Measurements from ENCODE around the gene SLC15A3.

The SLC15A3 gene

DNA sequence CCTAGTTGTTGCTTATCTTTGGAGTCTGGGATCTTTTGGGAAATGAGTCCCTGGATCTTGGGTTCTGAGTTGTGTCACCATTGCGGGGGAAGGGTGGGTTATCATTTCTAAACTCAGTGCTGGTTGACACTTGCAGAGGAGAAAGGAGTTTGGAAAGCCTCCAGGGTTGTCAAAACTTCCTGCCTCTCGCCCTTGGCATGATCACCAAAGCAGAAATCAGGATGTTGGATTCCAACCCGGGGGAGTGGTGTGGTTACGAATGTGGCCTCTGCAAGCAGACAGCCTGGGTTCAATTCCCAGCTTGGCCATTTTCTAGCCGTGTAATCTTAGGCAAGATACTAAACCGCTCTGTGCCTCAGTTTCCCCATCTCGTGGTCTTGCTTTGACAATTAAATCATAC, 43.8 kb upstream of the SLC15A3 start:
- no peak for TF ChIP-seq EZH2phosphoT487 (conservative IDR thresholded peaks at IDR 0.05; ENCODE audit: low read length)
- TF ChIP-seq, protein P1, sequence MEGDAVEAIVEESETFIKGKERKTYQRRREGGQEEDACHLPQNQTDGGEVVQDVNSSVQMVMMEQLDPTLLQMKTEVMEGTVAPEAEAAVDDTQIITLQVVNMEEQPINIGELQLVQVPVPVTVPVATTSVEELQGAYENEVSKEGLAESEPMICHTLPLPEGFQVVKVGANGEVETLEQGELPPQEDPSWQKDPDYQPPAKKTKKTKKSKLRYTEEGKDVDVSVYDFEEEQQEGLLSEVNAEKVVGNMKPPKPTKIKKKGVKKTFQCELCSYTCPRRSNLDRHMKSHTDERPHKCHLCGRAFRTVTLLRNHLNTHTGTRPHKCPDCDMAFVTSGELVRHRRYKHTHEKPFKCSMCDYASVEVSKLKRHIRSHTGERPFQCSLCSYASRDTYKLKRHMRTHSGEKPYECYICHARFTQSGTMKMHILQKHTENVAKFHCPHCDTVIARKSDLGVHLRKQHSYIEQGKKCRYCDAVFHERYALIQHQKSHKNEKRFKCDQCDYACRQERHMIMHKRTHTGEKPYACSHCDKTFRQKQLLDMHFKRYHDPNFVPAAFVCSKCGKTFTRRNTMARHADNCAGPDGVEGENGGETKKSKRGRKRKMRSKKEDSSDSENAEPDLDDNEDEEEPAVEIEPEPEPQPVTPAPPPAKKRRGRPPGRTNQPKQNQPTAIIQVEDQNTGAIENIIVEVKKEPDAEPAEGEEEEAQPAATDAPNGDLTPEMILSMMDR (IDR thresholded peaks at IDR 0.05; ENCODE audit: insufficient read depth, low read length, poor library complexity, severe bottlenecking): no peak
- Histone ChIP-seq H3K4me2 (ENCODE audit: low read depth, low read length, poor library complexity, severe bottlenecking) (no peak overlapping the region), H4K20me1 (ENCODE audit: low read depth, low read length) (no peaks in the 10 kb centered on the region), H3K9me2 (replicated peaks; ENCODE audit: insufficient read depth, low read length) (no peaks in the 10 kb centered on the region), H3F3A (ENCODE audit: insufficient read depth) (no peaks in the 10 kb centered on the region), H3K9ac (ENCODE audit: low read length) (no peak overlapping the region), H3K27me3 (ENCODE audit: low read length) (no peaks in the 10 kb centered on the region), H3K4me3 (ENCODE audit: insufficient read depth, low read length, poor library complexity, severe bottlenecking) (no peak overlapping the region), H2AFZ (ENCODE audit: low read depth, low read length, severe bottlenecking) (no peak overlapping the region), H3K36me3 (ENCODE audit: low read length) (no peaks in the 10 kb centered on the region), H3K27ac (ENCODE audit: low read depth, low read length) (no peak overlapping the region), H3K9me3 (ENCODE audit: insufficient read depth, low read length) (no peaks in the 10 kb centered on the region), H3K79me2 (ENCODE audit: insufficient read depth, low read length) (no peaks in the 10 kb centered on the region)

DNA sequence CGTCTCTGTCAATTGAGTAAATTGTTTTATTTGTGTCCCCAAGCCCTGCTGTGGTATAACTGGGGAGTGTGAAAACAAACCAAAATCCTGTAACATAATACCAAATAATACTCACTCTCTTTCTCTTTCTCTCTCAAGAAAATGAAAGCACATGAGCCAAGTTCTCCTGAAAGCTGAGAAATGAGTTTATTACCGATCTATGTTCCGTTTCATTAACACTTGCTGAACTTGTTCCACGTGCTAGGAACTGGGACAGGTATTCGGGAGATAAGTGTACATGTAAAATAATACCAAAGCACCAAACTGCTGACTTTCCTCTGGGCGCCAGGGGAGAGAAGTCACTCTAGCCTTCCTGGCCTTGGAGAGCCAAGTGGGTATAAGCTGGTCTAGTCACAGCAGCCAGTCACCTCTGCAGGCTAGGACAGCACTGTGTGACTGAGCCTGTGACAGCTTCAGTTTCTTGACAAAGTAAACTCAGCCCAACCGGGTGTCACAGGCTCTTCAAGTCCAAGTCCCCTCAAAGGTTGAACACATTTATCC, 42.6 kb upstream of the SLC15A3 start:
- TF ChIP-seq, protein P1 (IDR thresholded peaks at IDR 0.05; ENCODE audit: insufficient read depth, low read length, poor library complexity, severe bottlenecking): no peak
- TF ChIP-seq EZH2phosphoT487 (conservative IDR thresholded peaks at IDR 0.05; ENCODE audit: low read length): no peak
- H3K79me2 ChIP-seq (ENCODE audit: insufficient read depth, low read length): no peaks in the 10 kb centered on the region
- no peak overlapping the region for H3K27ac ChIP-seq (ENCODE audit: low read depth, low read length)
- no peaks in the 10 kb centered on the region for H3K36me3 ChIP-seq (ENCODE audit: low read length)
- H3K9ac ChIP-seq (ENCODE audit: low read length): no peak overlapping the region
- no peaks in the 10 kb centered on the region for H3K9me2 ChIP-seq (replicated peaks; ENCODE audit: insufficient read depth, low read length)
- no peak overlapping the region for H3K4me3 ChIP-seq (ENCODE audit: insufficient read depth, low read length, poor library complexity, severe bottlenecking)
- no peaks in the 10 kb centered on the region for H4K20me1 ChIP-seq (ENCODE audit: low read depth, low read length)
- no peaks in the 10 kb centered on the region for H3K27me3 ChIP-seq (ENCODE audit: low read length)
- no peaks in the 10 kb centered on the region for H3K9me3 ChIP-seq (ENCODE audit: insufficient read depth, low read length)
- H3K4me2 ChIP-seq (ENCODE audit: low read depth, low read length, poor library complexity, severe bottlenecking): no peak overlapping the region
- no peaks in the 10 kb centered on the region for H3F3A ChIP-seq (ENCODE audit: insufficient read depth)
- H2AFZ ChIP-seq (ENCODE audit: low read depth, low read length, severe bottlenecking): no peak overlapping the region

DNA sequence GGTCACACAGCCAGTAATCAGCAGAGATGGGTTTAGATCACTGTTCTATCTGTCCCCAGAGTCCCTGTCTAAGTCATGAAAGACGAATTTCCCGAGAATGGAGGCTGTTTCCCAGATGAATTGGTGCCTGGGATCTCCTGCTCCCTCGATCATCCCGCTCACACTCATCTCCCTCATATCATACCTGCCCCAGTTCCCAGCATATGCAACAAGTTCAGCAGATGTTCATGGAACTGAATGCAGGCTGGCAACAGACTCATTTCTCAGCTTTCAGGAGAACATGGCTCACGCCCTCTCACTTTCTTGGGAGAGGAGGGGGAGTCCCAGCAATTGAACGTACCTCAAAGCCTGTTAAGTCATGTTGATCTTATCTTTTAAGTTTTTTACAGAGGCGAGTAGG, 41.6 kb upstream of the SLC15A3 start:
- no peaks in the 10 kb centered on the region for H3K79me2 ChIP-seq (ENCODE audit: insufficient read depth, low read length)
- no peaks in the 10 kb centered on the region for H3K9me3 ChIP-seq (ENCODE audit: insufficient read depth, low read length)
- no peak overlapping the region for H3K9ac ChIP-seq (ENCODE audit: low read length)
- no peaks in the 10 kb centered on the region for H3K9me2 ChIP-seq (replicated peaks; ENCODE audit: insufficient read depth, low read length)
- no peak overlapping the region for H2AFZ ChIP-seq (ENCODE audit: low read depth, low read length, severe bottlenecking)
- H3K36me3 ChIP-seq (ENCODE audit: low read length): no peaks in the 10 kb centered on the region
- H3F3A ChIP-seq (ENCODE audit: insufficient read depth): no peaks in the 10 kb centered on the region
- H4K20me1 ChIP-seq (ENCODE audit: low read depth, low read length): no peaks in the 10 kb centered on the region
- H3K4me2 ChIP-seq (ENCODE audit: low read depth, low read length, poor library complexity, severe bottlenecking): no peak overlapping the region
- TF ChIP-seq, protein P1 (IDR thresholded peaks at IDR 0.05; ENCODE audit: insufficient read depth, low read length, poor library complexity, severe bottlenecking): no peak
- TF ChIP-seq EZH2phosphoT487 (conservative IDR thresholded peaks at IDR 0.05; ENCODE audit: low read length): no peak
- no peaks in the 10 kb centered on the region for H3K27me3 ChIP-seq (ENCODE audit: low read length)
- H3K4me3 ChIP-seq (ENCODE audit: insufficient read depth, low read length, poor library complexity, severe bottlenecking): no peak overlapping the region
- H3K27ac ChIP-seq (ENCODE audit: low read depth, low read length): no peak overlapping the region
